Smooth muscle cell (in vitro differentiated cells): Measurements from ENCODE around the gene ERCC1. TPM values are rescaled to one million over a fixed set of nuclear protein-coding genes. Genes with fewer than 3 reads are reported as not detected.

ENCODE experiments used
- DNase-seq: peaks from one replicate; lab custom pipeline; 2025; ENCODE audit not compliant: unreplicated experiment; lab: John Stamatoyannopoulos, UW
- H2AFZ ChIP-seq: fragments of 200-600 bp; sonication (generic); 2 replicates; pipeline ENCODE4 v1.6.0; 2016; ENCODE audit warnings: antibody characterized with exemption, low read depth, mild to moderate bottlenecking
- H3F3A ChIP-seq: fragments of 200-600 bp; sonication (generic); 2 replicates; pipeline ENCODE4 v1.6.0; 2017; ENCODE audit warnings: antibody characterized with exemption, low read depth
- H3K27ac ChIP-seq: fragments of 200-600 bp; sonication (generic); 2 replicates; pipeline ENCODE4 v1.5.1; 2016; ENCODE audit warnings: low read depth, mild to moderate bottlenecking
- H3K27me3 ChIP-seq: fragments of 200-600 bp; sonication (generic); 2 replicates; pipeline ENCODE4 v1.6.1; 2016; ENCODE audit warnings: low read depth, mild to moderate bottlenecking
- H3K36me3 ChIP-seq: fragments of 200-600 bp; sonication (generic); 2 replicates; pipeline ENCODE4 v1.5.1; 2016; ENCODE audit warnings: low read depth
- H3K4me1 ChIP-seq: fragments of 200-600 bp; sonication (generic); 2 replicates; pipeline ENCODE4 v1.5.1; 2016; ENCODE audit warnings: low read depth
- H3K4me2 ChIP-seq: fragments of 200-600 bp; sonication (generic); 2 replicates; pipeline ENCODE4 v1.6.0; 2016; ENCODE audit warnings: mild to moderate bottlenecking
- H3K4me3 ChIP-seq: fragments of 200-600 bp; sonication (generic); 2 replicates; pipeline ENCODE4 v1.5.1; 2016; ENCODE audit warnings: mild to moderate bottlenecking
- H3K79me2 ChIP-seq: fragments of 200-600 bp; sonication (generic); 2 replicates; pipeline ENCODE4 v1.6.0; 2016; ENCODE audit warnings: low read depth, mild to moderate bottlenecking
- H3K9ac ChIP-seq: fragments of 200-600 bp; sonication (generic); 2 replicates; pipeline ENCODE4 v1.6.0; 2016; ENCODE audit warnings: low read depth
- H3K9me3 ChIP-seq: fragments of 200-600 bp; sonication (generic); replicated peaks from 2 replicates; pipeline ENCODE4 v1.5.1; 2016; ENCODE audit warnings: low read depth
- H4K20me1 ChIP-seq: fragments of 200-600 bp; sonication (generic); 2 replicates; pipeline ENCODE4 v1.6.0; 2016; ENCODE audit warnings: low read depth
- CTCF ChIP-seq: fragments of 200-600 bp; sonication (generic); IDR thresholded peaks from 2 replicates; pipeline ENCODE4 v1.5.1; 2017; ENCODE audit warnings: borderline replicate concordance, mild to moderate bottlenecking, antibody characterized with exemption; ENCODE audit not compliant: insufficient read depth, poor library complexity, severe bottlenecking
- WGBS: methylation state at CpG from one replicate; pipeline ENCODE4 v1.1.7; 2016; ENCODE audit warnings: low lambda C conversion rate; 5-methylcytosine and 5-hydroxymethylcytosine counted together
- polyA plus RNA-seq: library from polyadenylated mRNA; unstranded; fragments of >200 nt; fragmentation: Nextera tagmentation; extraction: Ambion mirVana; gene quantifications from 2 replicates; pipeline ENCODE4 v1.2.1, GENCODE V29; 2016
- total RNA-seq: library from RNA; depleted of rRNA; stranded (reverse); fragments of >200 nt; gene quantifications from 2 replicates; pipeline ENCODE4 v1.2.3, GENCODE V29; 2014

Gene ERCC1
- total and polyA plus RNA-seq, 2 experiments from 2014 or later, result 72.6 to 90.4 TPM

- Histone ChIP-seq H3K27me3 (no peaks in the 10 kb centered on the region), H3K9me3 (no peaks in the 10 kb centered on the region), H3F3A (no peaks in the 10 kb centered on the region), H3K9ac (no peak overlapping the region), H3K4me3 (no peak overlapping the region), H3K4me1 (no peaks in the 10 kb centered on the region), H3K36me3 (no peaks in the 10 kb centered on the region), H4K20me1 (peaks cover 64% of the 10 kb centered on the region), H3K79me2 (no peaks in the 10 kb centered on the region), H2AFZ (no peak overlapping the region), H3K27ac (no peak overlapping the region), H3K4me2 (no peak overlapping the region)
- no peak for DNase-seq
- 83% methylated on average over 48 of the region's 59 CpGs for WGBS
- TF ChIP-seq CTCF, result no peak
These were observed 27.7 kb downstream of the ERCC1 start for GRCh38 chr19:45395821-45396617.

GRCh38 chr19:45391871-45392665 lies 31.6 kb downstream of the ERCC1 start:
- H3K9me3 ChIP-seq, result no peaks in the 10 kb centered on the region
- H3K4me3 ChIP-seq, result no peak overlapping the region
- no peaks in the 10 kb centered on the region for H3K4me1 ChIP-seq
- H3K36me3 ChIP-seq, result no peaks in the 10 kb centered on the region
- TF ChIP-seq CTCF, result no peak
- peaks cover 30% of the 10 kb centered on the region for H4K20me1 ChIP-seq
- H2AFZ ChIP-seq, result no peak overlapping the region
- H3K79me2 ChIP-seq, result no peaks in the 10 kb centered on the region
- H3F3A ChIP-seq, result no peaks in the 10 kb centered on the region
- peaks cover 2% of the 10 kb centered on the region for H3K27me3 ChIP-seq
- H3K9ac ChIP-seq, result no peak overlapping the region
- no peak overlapping the region for H3K27ac ChIP-seq
- DNase-seq, result no peak
- WGBS, result 96% methylated on average over 19 of the region's 21 CpGs
- H3K4me2 ChIP-seq, result no peak overlapping the region

- Histone ChIP-seq H3K4me1 (no peaks in the 10 kb centered on the region), H3K27ac (no peak overlapping the region), H3K4me2 (no peak overlapping the region), H3K4me3 (no peak overlapping the region), H3F3A (no peaks in the 10 kb centered on the region), H2AFZ (no peak overlapping the region), H3K79me2 (no peaks in the 10 kb centered on the region), H3K27me3 (peaks cover 8% of the 10 kb centered on the region), H3K9me3 (no peaks in the 10 kb centered on the region), H3K36me3 (no peaks in the 10 kb centered on the region), H3K9ac (no peak overlapping the region), H4K20me1 (peaks cover 23% of the 10 kb centered on the region)
- TF ChIP-seq CTCF, result no peak
- DNase-seq, result no peak
- WGBS, result 90% methylated on average over 3 of the region's 3 CpGs
These were observed 32.4 kb downstream of the ERCC1 start for GRCh38 chr19:45391346-45391745.
